Coronary artery (tissue), 2 donors: ENCODE data around the gene CORO6.

ENCODE experiments used
- DNase-seq: peaks from one replicate; pipeline ENCODE4 v3.0.0-alpha.2; 2017; ENCODE audit warnings: low spot score
- H3K27ac ChIP-seq, 2 donors: fragments of 200-600 bp; sonication (generic); one replicate each; pipeline ENCODE4 v1.5.1; 2016 to 2019
- H3K4me3 ChIP-seq: fragments of 200-600 bp; sonication (generic); 2 replicates; pipeline ENCODE4 v1.5.1; 2016; ENCODE audit warnings: mild to moderate bottlenecking, moderate library complexity
- TF ChIP-seq, protein P1 (sequence below): fragments of 200-600 bp; sonication (generic); IDR thresholded peaks from one replicate; pipeline ENCODE4 v1.5.1; 2019; ENCODE audit warnings: antibody characterized with exemption

Gene CORO6

DNA sequence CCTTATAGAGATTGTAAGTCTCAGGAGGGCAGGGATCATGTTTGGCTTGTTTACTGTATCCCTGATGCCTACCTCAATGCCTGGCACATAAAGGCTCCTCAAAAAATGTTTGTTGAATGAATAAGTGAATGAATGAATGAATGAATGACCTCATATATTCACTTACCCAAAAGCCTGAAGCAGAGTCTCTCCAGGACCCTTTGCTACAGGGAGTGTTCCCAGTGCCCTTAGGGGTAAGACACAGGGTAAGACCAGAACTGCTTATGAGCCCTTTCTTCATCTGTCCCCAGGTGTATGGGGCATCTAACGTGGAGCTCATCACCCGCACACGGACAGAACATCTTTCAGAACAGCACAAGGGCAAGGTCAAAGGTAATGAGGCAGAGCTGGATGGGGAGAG, 12.3 kb downstream of the CORO6 start:
- DNase-seq, result no peak
- Histone ChIP-seq H3K27ac (no peak overlapping the region), H3K4me3 (no peak overlapping the region)
- TF ChIP-seq, protein P1, sequence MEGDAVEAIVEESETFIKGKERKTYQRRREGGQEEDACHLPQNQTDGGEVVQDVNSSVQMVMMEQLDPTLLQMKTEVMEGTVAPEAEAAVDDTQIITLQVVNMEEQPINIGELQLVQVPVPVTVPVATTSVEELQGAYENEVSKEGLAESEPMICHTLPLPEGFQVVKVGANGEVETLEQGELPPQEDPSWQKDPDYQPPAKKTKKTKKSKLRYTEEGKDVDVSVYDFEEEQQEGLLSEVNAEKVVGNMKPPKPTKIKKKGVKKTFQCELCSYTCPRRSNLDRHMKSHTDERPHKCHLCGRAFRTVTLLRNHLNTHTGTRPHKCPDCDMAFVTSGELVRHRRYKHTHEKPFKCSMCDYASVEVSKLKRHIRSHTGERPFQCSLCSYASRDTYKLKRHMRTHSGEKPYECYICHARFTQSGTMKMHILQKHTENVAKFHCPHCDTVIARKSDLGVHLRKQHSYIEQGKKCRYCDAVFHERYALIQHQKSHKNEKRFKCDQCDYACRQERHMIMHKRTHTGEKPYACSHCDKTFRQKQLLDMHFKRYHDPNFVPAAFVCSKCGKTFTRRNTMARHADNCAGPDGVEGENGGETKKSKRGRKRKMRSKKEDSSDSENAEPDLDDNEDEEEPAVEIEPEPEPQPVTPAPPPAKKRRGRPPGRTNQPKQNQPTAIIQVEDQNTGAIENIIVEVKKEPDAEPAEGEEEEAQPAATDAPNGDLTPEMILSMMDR, result no peak

DNA sequence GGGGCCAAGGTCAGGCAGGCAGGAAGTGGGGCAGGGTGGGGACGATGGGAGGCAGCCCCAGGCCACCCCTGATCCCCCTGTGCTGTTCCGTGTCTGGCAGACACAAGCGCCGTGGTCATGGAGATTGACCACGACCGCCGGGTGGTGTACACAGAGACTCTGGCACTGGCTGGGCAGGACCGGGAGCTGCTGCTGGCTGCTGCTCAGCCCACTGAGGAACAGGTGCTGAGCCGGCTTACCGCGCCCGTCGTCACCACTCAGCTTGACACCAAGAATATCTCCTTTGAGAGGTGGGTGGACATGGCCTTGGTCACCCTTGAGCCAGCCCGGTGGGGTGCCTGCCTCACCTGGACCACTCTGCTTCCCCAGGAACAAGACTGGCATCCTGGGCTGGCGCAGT, 13.7 kb downstream of the CORO6 start:
- no peak for DNase-seq
- H3K27ac ChIP-seq, result no peak overlapping the region
- H3K4me3 ChIP-seq, result no peak overlapping the region
- TF ChIP-seq, protein P1, result no peak

DNA sequence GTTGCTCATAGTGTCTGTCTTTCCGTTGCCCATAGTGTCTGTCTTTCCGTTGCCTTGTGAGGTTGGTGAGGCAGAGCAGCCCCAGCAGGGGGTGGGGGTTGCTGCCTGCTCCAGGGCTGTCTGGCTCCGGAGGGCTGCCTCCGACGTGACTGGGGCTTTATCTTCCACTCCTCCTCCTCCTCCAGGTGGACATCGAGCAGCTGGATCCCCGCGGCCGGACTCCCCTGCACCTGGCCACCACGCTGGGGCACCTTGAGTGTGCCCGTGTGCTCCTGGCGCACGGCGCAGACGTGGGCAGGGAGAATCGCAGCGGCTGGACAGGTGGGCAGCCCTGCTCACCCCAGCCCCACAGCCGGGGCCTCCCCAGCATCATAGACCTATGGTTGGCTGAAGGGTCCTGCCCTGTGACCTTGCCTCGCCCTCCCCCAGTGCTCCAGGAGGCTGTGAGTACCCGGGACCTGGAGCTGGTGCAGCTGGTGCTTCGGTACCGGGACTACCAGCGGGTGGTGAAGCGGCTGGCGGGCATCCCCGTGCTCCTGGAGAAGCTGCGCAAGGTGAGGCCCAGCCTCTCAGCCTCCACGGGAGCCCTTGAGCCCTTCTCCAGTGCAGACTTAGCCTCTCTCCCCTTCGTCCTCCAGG, 15.0 kb downstream of the CORO6 start:
- TF ChIP-seq, protein P1, result no peak
- no peak overlapping the region for H3K27ac ChIP-seq
- H3K4me3 ChIP-seq, result no peak overlapping the region
- no peak for DNase-seq

DNA sequence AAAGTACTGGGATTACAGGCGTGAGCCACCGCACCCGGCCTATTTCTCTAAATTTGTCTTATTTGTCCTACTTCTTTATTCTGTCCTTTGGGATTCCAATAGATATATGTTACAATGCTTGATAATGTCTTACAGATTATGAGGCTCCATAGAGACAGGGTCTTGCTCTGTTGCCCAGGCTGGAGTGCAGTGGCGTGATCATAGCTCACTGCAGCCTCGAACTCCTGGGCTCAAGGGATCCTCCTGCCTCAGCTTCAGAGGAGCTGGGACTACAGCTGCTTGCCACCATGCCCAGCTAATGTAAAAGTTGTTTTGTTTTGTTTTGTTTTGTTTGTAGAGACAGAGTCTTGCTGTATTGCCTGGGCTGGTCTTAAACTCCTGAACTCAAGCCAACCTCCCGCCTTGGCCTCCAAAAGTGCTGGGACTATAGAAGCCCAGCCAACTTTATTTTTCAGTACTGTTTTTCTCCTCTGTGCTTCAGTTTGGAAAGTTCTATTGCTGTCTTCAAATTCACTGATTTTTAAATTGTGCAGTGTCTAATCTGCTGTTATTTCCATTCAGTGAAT, 19.5 kb downstream of the CORO6 start:
- TF ChIP-seq, protein P1, result no peak
- Histone ChIP-seq H3K27ac (no peak overlapping the region), H3K4me3 (no peak overlapping the region)
- DNase-seq, result peak; percentile 69

DNA sequence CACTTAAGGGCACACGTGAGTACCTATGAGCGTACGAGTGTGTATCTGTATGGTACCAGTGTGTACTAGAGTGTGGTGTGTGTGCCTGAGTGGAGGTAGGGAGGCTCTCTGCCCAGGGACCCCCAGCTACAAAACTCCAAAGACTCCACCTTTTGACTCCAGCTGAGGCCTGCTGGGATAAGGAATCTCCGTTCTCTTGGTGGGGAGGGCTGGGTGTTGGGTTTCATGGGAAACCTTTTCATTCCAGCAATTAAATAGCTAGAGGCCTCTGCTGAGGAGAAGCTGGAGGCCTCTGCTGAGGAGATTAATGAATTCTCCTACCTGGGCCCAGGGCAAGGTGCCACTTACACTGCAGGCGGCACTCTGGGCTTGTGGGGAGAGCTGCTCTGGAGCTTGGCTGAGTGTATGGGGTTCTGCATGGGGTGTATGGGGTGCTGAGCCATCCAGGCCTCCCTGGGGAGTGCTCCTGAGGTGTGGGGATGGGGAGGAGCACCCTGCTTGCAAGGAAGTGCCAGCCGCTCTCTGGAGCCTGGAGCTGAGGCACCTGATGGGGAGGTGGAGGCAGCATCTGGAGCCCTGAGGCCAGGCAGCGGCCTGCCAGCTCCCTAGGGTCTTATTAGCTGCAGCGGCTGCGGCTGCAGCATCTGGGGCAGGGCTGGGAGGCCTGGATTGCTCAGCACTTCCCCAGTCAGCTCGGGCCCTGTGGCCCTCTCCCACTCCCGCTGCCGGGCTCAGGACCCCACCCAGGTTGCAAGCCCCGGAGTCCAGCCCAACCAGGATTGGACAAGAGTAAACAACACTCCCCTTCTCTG, 25.1 kb downstream of the CORO6 start:
- Histone ChIP-seq H3K27ac (peak overlapping the region in 1 of 2 donors; percentile 0), H3K4me3 (no peak overlapping the region)
- TF ChIP-seq, protein P1, result no peak
- DNase-seq, result no peak

DNA sequence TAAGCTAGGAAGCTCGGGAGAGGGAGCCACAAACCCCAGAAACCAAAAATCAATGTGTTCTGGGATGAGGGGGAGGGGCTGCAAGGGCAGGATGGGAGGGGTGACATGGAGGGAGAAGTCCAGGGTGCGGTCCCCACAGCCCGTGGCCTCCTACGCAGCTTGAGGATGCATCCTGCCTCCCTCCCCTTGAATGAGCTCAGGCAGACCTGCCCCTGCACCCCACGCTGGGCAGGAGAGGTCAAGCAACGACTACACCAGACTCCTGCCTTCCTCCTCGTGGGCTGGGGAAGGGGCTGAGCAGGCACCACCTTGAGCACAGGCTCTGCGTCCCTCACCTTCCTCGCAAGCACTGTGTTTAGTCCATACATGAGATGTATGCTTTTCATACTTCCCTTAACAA, 25.9 kb downstream of the CORO6 start:
- Histone ChIP-seq H3K4me3 (no peak overlapping the region), H3K27ac (peak overlapping the region in 1 of 2 donors; percentile 28)
- no peak for DNase-seq
- TF ChIP-seq, protein P1, result no peak
